ENCODE measurements around the gene LHFPL3. TPM values are rescaled to one million over a fixed set of nuclear protein-coding genes. Genes with fewer than 3 reads are reported as not detected.

The LHFPL3 gene
- total RNA-seq, 1 donor from 2014 or later: not detected

DNA sequence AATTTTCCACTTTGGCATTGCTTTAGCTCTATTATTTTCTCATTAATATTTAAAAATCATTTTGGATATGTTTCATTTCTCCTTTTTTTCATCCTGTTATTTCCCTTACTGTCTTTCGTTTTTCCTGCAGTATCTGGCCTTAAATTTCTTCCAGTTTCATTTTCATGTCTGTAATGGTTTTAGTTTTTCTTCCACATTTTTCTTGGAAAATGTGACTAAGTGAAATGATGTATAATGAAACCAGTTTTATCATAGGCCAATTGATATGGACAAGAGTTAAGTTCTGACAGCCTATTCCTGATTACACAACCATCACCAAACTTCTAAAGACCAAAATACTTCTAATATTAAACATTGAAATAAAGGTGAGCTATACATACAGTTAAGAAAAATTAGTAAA is 158.5 kb downstream of the LHFPL3 start:
- no peak for DNase-seq (ENCODE audit: low spot score, unreplicated experiment)
- Mint-ChIP-seq H3K27me3 (peaks cover 8% of the 10 kb centered on the region), H3K4me3 (ENCODE audit: low read depth) (no peak overlapping the region), H3K4me1 (ENCODE audit: low read depth) (no peaks in the 10 kb centered on the region), H3K27ac (no peak overlapping the region), H3K9me3 (ENCODE audit: low read depth) (no peaks in the 10 kb centered on the region), H3K36me3 (ENCODE audit: insufficient read depth) (no peaks in the 10 kb centered on the region)
- TF ChIP-seq, protein P1, sequence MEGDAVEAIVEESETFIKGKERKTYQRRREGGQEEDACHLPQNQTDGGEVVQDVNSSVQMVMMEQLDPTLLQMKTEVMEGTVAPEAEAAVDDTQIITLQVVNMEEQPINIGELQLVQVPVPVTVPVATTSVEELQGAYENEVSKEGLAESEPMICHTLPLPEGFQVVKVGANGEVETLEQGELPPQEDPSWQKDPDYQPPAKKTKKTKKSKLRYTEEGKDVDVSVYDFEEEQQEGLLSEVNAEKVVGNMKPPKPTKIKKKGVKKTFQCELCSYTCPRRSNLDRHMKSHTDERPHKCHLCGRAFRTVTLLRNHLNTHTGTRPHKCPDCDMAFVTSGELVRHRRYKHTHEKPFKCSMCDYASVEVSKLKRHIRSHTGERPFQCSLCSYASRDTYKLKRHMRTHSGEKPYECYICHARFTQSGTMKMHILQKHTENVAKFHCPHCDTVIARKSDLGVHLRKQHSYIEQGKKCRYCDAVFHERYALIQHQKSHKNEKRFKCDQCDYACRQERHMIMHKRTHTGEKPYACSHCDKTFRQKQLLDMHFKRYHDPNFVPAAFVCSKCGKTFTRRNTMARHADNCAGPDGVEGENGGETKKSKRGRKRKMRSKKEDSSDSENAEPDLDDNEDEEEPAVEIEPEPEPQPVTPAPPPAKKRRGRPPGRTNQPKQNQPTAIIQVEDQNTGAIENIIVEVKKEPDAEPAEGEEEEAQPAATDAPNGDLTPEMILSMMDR (IDR thresholded peaks at IDR 0.05; ENCODE audit: unreplicated experiment): no peak

DNA sequence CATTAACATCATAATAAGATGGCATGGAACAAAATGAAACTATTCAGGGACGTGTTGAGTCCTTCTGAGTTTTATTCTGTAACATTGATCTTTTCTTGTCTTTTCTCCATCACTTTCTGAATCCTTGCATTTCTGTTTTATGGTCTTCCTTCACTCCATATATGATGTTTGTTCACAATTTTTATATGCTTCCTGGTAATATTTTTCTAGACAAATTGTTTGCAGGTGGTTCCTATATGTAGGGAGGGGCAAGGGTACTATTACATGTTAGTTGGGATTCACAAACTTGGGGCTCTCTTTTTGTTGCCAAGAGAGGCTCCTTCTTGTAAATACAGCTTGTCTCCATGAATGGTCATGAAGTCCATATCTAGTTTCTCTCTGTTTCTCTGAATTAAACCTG is 159.2 kb downstream of the LHFPL3 start:
- no peaks in the 10 kb centered on the region for H3K4me1 Mint-ChIP-seq (ENCODE audit: low read depth)
- no peaks in the 10 kb centered on the region for H3K9me3 Mint-ChIP-seq (ENCODE audit: low read depth)
- no peaks in the 10 kb centered on the region for H3K36me3 Mint-ChIP-seq (ENCODE audit: insufficient read depth)
- H3K4me3 Mint-ChIP-seq (ENCODE audit: low read depth): no peak overlapping the region
- H3K27me3 Mint-ChIP-seq: peaks cover 5% of the 10 kb centered on the region
- TF ChIP-seq, protein P1 (IDR thresholded peaks at IDR 0.05; ENCODE audit: unreplicated experiment): no peak
- no peak for DNase-seq (ENCODE audit: low spot score, unreplicated experiment)
- H3K27ac Mint-ChIP-seq: no peak overlapping the region

DNA sequence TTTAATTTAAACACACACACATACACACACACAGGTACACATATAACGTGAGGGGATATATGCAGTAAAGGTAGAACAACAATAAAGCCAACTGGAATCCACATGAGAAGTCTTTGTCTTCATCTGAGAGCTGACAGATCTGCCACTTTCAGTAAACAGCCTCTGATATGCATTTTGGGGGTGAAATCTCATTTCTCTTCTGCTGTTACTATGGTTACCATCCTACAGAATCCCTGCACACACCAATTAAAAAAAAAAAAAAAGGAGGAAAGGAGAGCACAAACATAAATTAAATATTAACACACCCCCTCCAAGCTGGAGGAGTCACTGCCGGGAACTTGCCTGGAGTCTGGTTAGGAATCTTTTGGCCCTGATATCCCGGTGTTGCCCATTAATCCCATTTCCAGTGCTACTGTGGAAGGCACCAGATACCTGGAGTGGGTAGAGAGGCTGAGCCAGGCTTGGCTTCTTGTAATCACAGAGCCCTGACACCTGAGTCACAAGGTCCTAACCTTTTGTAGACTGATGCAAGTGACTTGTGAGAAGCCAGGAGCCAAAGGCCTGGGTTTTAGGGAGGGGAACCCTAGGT is 169.1 kb downstream of the LHFPL3 start:
- H3K4me3 Mint-ChIP-seq (ENCODE audit: low read depth): no peak overlapping the region
- DNase-seq (ENCODE audit: low spot score, unreplicated experiment): no peak
- H3K9me3 Mint-ChIP-seq (ENCODE audit: low read depth): no peaks in the 10 kb centered on the region
- TF ChIP-seq, protein P1 (IDR thresholded peaks at IDR 0.05; ENCODE audit: unreplicated experiment): no peak
- H3K27ac Mint-ChIP-seq: no peak overlapping the region
- no peaks in the 10 kb centered on the region for H3K4me1 Mint-ChIP-seq (ENCODE audit: low read depth)
- peaks cover 4% of the 10 kb centered on the region for H3K27me3 Mint-ChIP-seq
- no peaks in the 10 kb centered on the region for H3K36me3 Mint-ChIP-seq (ENCODE audit: insufficient read depth)

DNA sequence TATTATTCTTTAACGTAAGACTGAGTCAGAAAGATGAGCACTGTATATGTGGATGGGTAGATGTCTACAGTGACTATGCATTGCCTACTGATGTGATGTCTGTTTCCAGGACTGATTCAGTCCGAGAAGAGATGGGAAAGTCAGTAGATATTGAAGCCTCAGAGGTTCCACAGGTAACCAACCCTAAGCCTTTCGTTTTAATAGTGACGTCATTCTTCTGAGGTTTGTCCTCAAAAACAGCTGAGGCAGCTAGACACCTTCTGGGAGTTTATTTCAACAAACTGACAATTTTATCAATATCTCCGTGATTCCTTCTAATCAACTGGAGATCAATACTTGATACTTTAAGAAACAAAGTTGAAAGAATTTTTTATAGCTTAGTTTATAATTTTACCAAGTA is 171.6 kb downstream of the LHFPL3 start:
- TF ChIP-seq, protein P1 (IDR thresholded peaks at IDR 0.05; ENCODE audit: unreplicated experiment): no peak
- no peaks in the 10 kb centered on the region for H3K36me3 Mint-ChIP-seq (ENCODE audit: insufficient read depth)
- no peaks in the 10 kb centered on the region for H3K9me3 Mint-ChIP-seq (ENCODE audit: low read depth)
- H3K4me1 Mint-ChIP-seq (ENCODE audit: low read depth): no peaks in the 10 kb centered on the region
- peaks cover 4% of the 10 kb centered on the region for H3K27me3 Mint-ChIP-seq
- no peak for DNase-seq (ENCODE audit: low spot score, unreplicated experiment)
- H3K27ac Mint-ChIP-seq: no peak overlapping the region
- no peak overlapping the region for H3K4me3 Mint-ChIP-seq (ENCODE audit: low read depth)

DNA sequence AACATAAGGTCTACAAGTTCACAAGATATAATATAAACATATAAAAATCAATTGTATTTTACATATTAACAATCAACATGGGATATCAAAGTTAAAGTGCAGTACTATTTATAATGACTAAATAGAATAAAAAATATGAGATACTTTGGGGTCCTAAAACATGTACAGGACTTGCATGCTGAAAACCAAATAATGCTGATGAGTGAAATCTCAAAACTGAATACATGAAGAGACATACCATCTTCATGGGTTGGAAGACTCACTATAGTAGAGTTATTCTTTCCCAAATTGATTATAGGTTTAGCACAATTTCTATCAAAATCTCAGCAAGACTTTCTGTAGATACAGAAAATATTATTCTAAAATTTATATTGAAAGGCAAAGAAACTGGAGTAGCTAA is 181.5 kb downstream of the LHFPL3 start:
- no peaks in the 10 kb centered on the region for H3K27me3 Mint-ChIP-seq
- TF ChIP-seq, protein P1 (IDR thresholded peaks at IDR 0.05; ENCODE audit: unreplicated experiment): no peak
- H3K4me1 Mint-ChIP-seq (ENCODE audit: low read depth): no peaks in the 10 kb centered on the region
- no peak overlapping the region for H3K27ac Mint-ChIP-seq
- DNase-seq (ENCODE audit: low spot score, unreplicated experiment): no peak
- peaks cover 18% of the 10 kb centered on the region for H3K9me3 Mint-ChIP-seq (ENCODE audit: low read depth)
- no peak overlapping the region for H3K4me3 Mint-ChIP-seq (ENCODE audit: low read depth)
- no peaks in the 10 kb centered on the region for H3K36me3 Mint-ChIP-seq (ENCODE audit: insufficient read depth)
